ENCODE measurements around the gene TREH.

TREH gene

DNA sequence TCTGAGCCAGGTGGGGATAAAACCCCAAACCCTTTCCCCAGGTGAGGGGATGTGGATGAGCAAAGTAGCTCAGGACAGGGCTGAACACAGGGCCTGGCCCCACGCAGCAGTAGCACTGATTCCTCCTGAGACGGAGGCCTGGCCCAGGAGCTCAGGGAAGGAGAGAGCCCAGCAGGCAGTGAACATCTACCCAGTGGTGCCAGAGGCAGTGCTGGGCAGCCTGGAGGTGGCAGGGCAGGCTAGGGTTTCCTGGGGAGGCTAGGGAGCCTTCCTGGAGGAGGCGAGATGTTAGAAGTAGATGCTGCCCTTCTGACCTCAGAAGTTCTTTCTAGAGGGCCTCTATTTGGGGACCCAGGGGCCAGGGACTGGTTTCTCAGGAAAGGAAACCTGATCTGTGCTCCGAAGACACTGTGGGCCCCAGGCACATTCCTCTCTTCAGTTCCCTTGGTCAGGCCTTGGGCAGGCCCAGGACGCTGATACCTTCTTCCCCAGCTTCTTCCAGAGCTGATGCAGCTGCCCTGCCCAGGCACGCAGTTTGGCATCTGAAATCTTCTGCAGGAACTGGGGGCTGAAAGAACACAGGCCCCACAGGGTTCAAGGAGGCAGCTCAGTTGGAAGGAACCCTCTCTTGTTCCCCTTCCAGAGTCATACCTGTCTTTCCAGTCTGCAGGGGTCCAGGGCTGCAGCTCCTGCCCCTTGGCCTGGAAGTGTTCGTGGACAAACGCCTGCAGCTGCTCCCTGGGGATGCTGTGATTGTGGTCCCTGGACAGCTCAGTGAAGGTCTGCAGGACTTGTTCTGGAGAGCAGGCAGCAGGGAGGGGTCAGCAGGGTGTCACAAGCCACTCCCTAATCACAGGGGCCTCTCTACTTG is 16.8 kb downstream of the TREH start:
- DNase-seq = no peak

DNA sequence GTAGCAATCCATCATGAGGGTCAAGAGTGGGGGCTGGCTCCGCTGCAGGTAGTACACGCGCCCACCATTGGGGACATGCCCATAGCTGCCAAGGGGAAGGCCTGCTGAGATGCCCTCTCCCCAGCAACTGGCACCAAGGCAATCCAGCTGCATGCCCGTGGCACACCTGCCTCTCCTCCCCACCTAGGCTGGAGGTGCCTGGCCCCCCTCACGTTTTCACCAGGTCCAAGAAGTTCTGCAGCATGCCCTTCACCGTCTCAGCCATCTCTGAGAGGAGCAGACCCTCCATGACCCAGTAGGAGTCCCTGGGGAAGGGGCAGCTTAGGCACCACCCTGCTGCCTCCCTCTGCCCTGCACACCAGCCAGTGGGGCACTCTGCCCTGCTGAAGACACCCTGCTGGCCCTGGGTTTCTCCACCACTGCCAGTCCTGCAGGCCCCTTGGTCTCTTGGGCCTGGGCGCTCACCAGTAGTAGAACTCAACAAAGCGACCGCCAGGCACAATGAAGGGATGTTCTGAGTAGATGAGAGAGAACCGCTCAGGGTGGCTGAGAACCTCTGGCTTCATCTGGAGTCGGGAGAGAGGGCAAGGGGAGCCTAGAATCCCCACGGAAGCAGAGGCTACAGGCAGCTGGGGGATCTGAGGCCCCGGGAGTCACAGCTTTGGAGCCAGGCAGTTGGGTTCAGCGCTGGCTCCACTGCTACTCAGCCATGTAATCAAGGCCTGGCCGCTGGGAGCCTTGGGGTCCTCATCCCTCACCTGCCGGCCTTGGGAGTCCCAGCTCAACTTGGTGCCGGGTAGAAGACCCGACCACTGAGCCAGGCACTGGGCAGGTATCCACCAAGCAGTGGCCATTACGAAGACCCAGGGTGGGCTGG is 17.8 kb downstream of the TREH start:
- DNase-seq = no peak

DNA sequence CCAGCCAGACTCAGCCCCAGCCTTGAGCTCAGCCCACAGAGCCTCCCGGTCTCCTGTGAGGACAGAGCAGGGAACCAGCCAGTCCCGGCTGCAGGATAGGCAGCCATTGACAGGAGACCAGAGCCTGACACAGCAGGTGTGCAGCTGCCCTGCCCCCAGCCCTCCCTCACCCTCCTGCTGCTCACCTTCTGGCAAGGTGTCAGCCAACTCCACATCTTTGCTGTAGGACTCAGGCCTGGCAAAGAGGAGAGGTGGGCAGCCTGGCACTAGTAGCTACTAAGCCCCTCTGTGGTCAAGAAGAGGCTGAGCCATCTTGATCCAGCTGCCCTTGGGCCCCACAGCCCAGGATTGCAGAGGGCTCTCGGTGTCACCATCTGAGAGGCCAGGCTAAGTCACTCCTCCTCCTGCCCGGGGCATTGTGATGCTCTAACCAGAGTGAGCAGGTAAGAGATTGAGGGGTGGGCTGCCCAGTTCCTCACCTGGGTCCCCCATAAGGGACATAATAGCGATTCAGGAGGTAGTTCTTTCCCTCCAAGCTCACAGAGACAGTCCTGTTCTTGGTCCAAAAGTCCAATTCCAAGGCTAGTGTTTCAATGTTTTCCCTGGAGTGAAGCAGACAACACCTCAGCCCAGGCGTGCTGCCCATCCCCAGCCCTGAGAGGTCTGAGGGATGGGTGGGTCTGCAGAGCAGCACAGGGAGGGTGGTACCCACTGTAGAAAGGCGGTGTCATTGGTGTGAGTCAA is 18.6 kb downstream of the TREH start:
- DNase-seq = no peak

DNA sequence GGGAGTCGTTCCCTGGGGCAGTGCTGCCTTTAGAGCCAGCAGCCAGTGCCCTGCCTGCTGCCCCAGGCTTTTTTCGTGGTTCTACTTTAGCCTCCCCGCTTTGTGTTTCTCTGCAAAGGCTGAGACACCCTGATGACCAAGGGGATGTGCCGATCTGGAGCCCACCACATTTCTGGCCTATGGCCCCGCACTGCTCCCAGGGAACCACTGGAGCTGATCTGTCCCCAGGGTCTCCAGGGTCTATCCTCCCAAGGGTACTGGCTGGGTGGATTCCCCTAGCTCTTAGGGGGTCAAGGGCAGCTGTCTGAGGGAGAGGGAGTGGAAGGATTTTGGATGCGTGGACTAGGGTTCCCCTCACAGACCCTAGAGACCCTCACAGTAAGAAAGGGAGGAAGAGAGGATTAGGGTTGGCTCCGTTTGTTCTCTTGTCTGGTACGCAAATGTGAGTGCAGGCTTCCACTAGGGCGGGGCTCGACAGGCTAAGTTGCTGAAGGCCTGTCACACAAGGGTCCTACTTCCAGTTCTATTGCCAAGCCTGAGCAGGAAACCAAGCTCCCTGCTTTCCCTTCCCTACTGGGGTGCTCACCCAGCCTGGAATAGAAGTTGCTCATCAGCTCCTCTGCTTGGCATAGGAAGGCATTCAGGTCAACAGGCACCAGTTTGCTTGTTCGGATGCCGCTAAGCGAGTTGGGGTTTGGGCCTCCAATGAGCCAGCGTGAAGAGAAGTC is 19.3 kb downstream of the TREH start:
- DNase-seq = no peak

DNA sequence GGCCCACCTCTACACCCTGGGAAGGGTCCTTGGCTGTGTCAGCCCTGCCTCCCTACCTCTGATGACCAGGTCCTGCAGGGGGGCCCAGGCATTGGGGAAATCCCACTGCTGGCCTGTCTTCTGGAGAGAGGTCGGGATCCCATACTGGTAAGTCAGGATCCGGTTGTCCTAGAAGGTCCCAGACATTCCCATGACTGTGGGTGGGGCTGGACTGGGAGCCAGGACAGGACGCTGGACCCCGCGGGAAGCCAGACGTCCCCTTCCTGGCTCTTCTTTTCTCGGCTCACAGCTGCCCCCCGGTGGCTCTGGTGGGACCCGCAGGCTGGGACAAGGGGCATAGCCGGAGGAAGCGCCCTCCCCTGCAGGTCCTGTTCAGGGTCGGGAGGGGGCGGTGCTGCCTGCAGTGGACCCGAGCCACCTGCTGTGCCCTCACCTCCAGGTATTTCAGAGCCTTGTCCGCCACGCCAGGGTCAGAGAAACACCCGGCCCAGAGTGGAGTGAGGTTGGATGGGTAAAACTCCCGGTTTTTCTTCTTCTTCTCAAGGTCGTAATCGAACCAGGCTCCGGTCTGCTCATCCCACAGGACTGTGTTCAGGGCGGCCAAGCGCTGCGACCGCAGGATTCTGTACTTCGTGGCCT is 20.0 kb downstream of the TREH start:
- DNase-seq = peak; percentile 67 to 89 (median 85)

DNA sequence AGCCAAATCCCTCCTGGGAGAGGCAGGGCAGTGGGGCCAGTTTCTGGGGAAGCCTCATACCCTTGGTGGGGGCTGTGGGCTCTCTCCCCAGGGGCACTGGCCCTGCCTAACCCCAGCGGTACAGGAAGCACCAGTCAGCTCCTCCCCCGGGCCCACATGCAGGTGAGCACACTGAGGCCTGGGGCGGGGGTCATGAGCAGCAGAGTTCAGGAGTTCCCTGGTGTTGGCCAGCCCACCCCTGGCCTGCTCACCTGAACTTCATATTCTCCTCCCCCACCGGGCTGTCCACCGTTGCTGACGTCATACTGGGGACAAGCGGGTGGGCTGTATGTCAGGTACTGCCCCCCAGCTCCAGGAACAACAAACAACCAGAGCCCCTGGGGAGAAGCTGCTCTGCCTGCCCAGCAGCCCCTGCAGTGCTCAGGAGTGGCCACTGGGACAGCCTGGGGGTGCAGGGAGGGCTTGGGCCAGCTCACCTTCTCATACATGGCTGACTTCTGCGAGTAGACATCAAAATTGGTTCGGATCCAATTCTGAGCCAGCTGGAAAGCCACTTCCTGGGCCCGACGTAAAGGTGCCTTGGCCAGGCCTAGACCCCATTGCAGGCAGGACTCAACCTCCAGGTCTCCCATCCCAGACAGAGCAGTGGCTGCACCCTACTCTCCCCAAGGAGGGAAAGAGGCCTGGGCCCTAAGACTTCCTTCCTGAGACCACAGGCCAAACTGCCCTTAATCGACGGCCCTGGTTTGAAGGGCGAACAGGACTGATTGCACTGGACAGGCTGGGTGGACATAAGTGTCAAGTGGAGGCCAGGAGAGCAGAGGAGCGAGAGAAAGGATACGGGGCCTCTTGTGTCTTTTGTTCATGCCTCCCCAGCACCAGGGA is 20.8 kb downstream of the TREH start:
- DNase-seq = no peak

DNA sequence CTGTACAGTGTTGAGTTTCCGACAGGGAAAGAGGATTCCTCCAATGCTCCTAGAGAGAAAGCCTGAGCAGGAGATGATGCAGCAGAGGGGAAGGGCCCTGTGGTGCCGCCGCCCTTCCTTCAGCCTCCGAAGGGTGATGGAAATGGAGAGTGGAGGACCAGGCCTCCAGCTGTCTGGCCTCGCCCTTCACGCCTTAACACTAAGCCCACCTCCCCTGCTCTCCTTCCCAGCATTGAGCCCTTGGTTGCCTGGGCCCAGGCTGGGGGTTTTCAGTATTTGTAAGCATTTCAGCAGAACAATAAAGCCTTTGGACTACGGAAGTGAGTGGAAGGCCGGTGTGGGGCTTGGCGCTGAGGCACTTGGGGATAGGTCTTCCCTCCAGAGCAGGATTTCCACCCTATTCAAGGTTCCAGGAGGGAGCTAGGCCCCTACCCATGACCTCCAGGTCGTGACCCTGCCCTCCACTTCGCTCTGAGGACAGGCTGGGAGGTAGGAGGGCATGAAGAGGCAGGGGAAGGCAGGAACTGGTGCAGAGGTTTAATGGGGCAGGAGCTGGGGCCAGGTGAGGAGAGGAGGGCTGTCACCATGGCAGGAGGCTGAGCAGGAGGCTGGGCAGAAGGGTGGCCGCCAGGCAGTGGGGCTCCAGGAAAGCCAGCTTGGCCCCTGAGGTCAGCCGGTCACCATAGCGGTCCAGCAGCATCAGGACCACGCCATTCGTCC is 21.6 kb downstream of the TREH start:
- no peak for DNase-seq

DNA sequence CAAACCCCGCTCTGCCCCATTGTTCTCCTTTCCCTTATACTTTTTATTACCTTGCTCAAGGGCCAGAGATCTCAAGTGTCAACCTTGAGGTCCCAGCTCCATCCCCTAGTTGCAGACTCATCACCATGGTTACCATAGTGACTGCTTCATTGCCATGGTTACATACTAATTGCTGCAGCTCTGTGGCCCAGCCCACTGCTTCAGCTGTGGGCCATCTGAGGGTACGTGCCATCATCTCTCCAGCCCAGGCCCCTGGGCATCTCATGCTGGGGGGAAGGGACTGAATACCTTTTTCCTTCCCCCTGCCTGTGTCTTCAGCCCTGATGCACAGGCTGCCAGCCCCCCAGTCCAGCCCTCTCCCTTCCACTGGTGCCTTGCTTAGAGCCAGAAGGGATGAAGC is 22.2 kb downstream of the TREH start:
- DNase-seq = no peak

DNA sequence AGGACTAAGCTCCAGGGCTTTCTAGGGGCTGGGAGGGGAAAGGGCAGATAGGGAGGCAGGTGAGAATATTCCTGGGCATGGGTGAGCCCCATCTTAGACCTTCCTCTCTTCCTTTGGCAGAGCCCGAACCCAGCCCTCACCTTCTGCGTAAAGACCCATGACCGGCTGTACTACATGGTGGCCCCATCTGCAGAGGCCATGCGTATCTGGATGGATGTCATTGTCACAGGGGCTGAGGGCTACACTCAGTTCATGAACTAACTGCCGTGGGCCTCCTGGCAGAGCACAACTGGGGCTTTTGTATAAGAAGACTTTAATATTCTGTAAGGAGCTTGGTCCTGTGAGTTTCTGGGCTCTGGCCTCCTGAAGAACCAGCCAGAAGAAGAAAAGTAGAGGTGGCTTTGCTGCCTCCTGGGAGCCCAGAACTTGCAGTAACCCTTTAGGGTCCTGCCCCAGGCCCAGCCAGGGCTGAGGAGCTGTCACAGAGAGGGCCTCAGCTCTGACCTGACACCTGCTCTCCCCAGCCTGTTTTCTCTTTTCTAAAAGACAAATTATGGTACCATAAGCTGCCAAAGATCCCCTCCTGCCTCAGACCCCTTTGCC is 22.8 kb downstream of the TREH start:
- no peak for DNase-seq

DNA sequence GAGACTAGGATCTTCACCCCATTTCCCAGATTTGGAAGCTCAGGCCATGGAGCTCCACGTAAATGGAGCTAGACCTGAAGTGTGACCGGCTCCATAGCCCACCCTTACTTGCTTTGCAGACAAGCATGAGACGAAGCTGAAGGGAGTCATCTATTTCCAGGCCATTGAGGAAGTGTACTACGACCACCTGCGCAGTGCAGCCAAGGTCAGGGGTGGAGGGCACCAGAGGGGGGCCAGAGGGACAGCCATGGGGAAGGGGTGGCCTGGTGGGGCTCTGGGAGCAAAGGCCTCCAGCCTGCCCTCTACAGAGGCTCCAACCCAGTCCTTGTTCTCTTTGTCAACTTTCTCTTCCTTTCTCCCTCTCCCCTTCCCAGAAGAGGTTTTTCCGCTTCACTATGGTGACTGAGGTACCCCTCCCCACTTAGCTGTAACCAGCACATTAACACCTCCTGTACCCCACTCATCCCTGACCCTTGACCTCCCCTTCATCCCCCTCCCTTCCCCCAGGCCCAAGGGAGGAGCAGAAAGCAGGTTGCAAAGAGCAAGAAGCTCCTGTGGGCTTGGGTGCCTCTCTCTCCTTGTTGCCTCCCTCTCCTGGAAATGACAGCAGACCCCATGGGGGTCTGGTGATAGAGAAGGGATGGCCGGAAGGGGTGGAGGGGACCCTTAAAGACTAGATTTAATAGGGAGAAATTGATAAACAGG is 23.8 kb downstream of the TREH start:
- DNase-seq = no peak

DNA sequence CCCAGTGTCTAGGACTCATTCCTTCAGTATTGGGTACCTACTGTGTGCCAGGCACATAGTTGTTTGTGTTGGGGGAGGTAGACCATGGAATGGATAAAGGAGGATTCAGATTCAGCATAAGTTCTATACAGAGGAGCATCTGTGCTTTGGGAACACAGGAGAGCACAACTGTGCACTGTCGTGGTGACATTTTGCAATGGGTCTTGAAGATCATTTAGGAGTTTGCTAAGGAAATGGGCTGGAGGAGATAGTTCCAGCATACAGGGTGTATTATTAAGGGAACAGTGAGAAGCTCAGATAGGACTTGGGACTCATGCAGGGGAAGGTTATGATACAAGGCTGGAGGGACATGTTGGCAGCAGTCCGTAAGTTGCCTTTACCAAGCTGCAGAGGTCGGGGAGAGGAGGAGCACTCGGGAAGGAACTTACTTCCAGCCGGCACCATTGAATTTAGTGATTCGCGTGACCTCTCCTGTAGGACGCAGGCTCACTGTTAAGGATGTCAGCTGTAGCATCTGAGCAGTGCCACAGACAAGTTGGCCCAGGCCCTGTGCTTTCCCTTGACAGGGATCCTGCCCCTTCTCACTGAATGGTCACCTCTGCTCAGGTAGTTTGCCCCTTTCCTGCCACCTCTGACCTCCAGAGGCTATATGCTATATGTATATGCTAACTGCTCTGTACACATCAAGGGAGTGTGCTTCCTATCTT is 25.6 kb downstream of the TREH start:
- no peak for DNase-seq

DNA sequence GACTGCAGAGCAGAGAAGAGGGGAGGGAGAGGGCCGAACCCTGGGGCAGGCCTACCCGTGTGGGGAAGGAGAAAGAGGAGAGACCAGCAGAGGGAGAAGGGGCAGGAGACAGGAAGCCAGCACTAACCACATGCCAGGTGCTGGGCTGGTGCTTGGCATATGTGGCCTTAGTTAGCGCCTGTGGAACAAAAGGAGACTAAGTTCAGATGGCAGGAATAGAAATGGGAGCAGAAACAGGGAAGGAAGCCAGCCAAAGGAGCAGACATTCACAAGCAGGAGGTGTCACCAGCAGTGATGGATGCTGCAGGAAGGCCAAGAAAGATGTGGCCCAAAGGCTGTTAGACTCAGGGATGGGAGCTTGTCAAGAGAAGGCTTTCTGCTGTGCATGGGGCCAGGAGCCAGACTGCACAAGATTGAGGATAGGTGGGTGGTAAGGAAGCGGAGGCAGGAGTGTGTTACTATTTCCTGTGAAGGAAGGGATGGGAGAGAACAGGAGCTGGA is 26.7 kb downstream of the TREH start:
- DNase-seq = no peak

DNA sequence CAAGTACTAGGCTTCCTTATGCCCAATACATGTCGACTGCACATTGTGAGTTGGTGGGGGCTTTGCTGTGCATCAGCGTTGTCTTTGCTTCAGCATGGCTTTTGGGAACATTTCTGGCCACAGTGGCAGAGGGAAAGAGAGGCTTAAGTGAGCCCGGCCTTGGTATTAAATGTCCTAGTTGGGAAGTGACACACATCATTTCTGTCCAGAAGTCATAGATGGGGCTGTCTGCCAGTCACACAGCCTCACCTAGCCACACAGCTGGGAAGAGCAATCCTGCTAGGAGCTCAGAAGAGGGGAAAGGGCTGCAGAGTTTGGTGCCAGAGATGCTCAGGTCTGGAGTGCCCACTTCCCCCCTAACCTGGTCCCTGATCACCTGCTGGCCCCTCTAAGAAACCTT is 27.6 kb downstream of the TREH start:
- DNase-seq = no peak

DNA sequence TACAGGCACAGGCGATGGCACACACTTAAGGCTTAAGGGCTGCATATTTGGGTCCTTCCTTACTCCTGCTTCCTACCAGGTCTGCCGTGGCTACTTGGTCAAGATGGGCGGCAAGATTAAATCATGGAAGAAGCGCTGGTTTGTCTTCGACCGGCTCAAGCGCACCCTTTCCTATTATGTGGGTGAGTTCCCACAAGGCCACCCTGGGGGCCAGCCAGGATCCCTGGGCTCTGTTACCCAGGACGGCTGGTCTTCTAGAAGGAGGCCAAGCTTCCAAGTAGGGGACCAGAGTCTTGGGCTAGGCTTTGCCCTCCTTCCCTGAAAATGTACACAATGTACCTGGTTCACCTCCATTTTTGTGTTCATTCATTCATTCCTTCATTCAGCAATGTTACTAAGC is 29.1 kb downstream of the TREH start:
- DNase-seq = no peak

DNA sequence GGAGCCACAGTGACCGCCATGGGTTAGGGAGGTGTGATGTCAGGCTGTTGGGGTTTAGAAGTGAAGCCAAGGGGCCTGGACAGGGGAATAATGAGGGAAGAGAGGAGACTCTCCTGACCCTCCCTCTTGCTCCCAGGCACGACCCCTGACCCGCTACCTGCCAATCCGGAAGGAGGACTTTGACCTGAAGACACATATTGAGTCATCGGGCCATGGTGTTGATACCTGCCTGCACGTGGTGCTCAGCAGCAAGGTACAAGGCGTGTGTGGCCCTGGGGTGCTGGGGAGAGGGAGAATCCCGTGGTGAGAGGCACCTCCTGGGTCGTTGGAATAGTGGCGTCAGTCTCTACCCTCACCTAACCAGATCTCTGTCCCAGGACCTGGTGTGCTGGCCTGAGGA is 29.5 kb downstream of the TREH start:
- DNase-seq = no peak

DNA sequence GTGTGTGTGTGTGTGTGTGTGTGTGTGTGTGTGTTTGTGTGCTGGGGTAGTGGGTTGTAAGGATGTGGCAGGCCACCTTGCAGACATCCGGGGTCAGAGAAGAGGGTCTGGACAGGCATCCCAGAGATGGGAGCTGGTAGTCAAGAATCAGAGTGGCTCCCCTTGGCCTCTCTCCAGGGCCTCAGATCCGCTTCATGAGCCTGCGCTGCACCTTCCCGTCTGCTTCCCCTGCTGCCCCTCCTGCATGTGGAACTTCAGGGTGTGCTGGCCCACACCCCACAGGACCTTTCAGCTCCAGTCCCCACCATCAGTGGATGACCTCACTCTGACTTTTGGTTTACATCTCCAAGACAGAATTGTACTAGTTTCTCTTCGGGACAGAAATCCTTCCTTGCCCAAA is 31.2 kb downstream of the TREH start:
- DNase-seq = no peak

DNA sequence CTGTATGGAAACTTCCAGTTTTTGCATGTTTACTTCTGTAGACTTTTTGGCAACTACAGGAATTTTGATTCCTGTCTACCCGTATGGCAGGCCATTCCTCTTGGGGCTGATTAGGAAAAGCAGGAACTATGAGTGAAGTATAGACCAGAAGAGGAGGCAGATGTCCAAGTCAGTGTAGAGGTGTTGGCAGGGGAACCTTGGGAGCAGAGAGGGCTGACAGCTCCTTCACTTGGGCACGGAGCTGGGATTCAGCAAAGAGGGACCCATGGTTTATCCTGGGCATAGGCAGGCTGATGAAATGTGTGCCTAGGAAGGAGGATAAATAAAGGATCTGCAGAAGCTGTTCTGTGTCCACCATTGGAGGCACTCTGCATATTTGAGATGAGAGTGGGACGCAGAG is 33.1 kb downstream of the TREH start:
- DNase-seq = no peak

DNA sequence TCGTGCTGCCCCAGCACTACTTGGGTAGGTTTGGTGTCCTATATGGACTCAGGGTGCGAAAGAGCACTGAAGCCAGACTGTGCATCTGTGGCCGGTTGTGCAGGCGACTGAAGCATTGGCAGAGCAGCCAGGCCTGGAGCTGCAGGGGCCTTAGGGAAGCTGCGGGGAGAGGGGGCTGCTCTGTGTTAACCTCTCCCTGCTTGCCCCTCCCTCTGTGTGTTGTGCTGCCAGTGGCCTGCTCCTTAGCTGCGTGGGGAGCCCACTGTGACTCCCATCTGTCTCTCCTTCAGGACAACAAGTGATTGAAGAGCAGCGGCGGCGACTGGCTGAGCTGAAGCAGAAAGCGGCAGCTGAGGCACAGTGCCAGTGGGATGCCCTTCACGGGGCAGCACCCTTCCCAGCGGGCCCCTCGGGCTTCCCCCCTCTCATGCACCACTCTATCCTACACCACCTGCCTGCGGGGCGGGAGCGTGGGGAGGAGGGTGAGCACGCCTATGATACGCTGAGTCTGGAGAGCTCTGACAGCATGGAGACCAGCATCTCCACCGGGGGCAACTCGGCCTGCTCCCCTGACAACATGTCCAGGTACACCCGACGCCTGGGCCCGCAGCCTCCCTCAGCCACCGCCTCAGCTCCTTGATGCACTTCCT is 34.3 kb downstream of the TREH start:
- DNase-seq = no peak
